Right cardiac atrium (tissue), 5 donors: Measurements from ENCODE around the gene HSPH1. TPM values are rescaled to one million over a fixed set of nuclear protein-coding genes. Genes with fewer than 3 reads are reported as not detected.

ENCODE experiments used
- ATAC-seq, 2 donors: fragments of 200-7000 bp; cut with Tn5 transposase; one replicate each; pipeline versions ENCODE4 v1.8.0 to v1.9.1; 2020; ENCODE audit warnings: moderate library complexity in 2 of 2, mild to moderate bottlenecking in 1 of 2
- DNase-seq, 3 donors: peaks; one replicate each; pipeline ENCODE4 v3.0.0-alpha.2; 2020
- H3K27ac ChIP-seq: one replicate; pipeline ENCODE4 v1.5.1; 2013; ENCODE audit warnings: mild to moderate bottlenecking, low read length, control low read depth, moderate library complexity
- H3K27me3 ChIP-seq: one replicate; pipeline ENCODE4 v1.6.1; 2013; ENCODE audit not compliant: control insufficient read depth, insufficient read depth
- H3K4me1 ChIP-seq: one replicate; pipeline ENCODE4 v1.6.1; 2013; ENCODE audit warnings: low read length; ENCODE audit not compliant: control insufficient read depth, insufficient read depth
- H3K4me3 ChIP-seq: one replicate; pipeline ENCODE4 v1.5.1; 2013; ENCODE audit warnings: low read length, control low read depth
- H3K9me3 ChIP-seq: one replicate; pipeline ENCODE4 v1.6.1; 2013; ENCODE audit warnings: low read length; ENCODE audit not compliant: control insufficient read depth
- WGBS: extraction: QIAGEN DNeasy Blood & Tissue Kit; methylation state at CpG from one replicate; pipeline ENCODE4 v1.1.7; 2013; 5-methylcytosine and 5-hydroxymethylcytosine counted together
- intact Hi-C, 4 donors: fragments of 100-400 bp; cut with DNase I; formaldehyde crosslinking; loops; one replicate each; pipeline versions ENCODE4 v1.11.0 to v1.14.0; 2022 to 2023
- polyA plus RNA-seq: library from polyadenylated mRNA; stranded (reverse); fragments of 200-250 nt; gene quantifications from one replicate; pipeline ENCODE4 v1.2.3, GENCODE V29; 2013
- total RNA-seq, 4 donors: library from RNA; stranded (reverse); fragmentation: NEBNext Ultra II Directional; extraction: Animal tissue kit (Norgen Biotek cat#: 25700); gene quantifications; one replicate each; pipeline ENCODE4 v1.2.1, GENCODE V29; 2021
- donor health status: healthy with polysubstance abuse.
- donor health status: DM: no; HTN: yes; CAD: no.
- donor health status: DM: no; HTN: no; CAD: no.
- donor health status: DM: no; HTN: yes; CAD: no; lungs with severe emphysema.
- donor health status: DM: yes; HTN: yes; CAD: no.

HSPH1 gene
- total and polyA plus RNA-seq, 5 donors = 42.1 to 108 (median 55.4) TPM

GRCh38 chr13:31131470-31131961 lies 30.2 kb downstream of the HSPH1 start:
- Histone ChIP-seq H3K27me3 (no peaks in the 10 kb centered on the region), H3K27ac (no peak overlapping the region), H3K4me1 (no peaks in the 10 kb centered on the region), H3K4me3 (no peak overlapping the region), H3K9me3 (no peaks in the 10 kb centered on the region)
- DNase-seq (no peak), ATAC-seq (no peak)
- 83% methylated on average over 6 of the region's 6 CpGs for WGBS
- intact Hi-C loops = no loop called here

- Histone ChIP-seq H3K27me3 (no peaks in the 10 kb centered on the region), H3K4me1 (no peaks in the 10 kb centered on the region), H3K9me3 (no peaks in the 10 kb centered on the region), H3K4me3 (no peak overlapping the region), H3K27ac (no peak overlapping the region)
- no peak for DNase-seq
- intact Hi-C loops = no loop called here
- 73% methylated on average over 8 of the region's 8 CpGs for WGBS
- ATAC-seq = no peak
Measured at GRCh38 chr13:31129419-31129818, 32.3 kb downstream of the HSPH1 start.

DNA sequence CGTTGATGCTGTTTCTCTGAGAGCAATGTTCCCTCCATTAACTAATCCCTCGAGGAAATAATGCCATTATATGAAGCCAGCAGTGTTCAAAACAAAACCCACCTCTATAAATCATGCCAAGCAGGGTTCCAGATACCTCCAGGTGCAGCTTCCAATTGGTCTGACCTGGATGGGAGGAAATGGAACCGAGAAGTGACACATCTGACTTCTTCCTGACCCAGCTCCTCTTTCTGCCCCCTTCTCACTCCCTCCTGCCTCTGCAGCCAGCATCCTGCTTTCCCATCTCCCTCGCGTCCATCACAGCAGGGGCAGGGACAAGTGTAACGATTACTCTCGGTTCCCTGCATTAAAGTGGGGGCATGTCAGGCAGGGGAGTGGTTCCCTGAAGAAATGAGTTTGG lies 37.5 kb downstream of the HSPH1 start:
- Histone ChIP-seq H3K4me3 (no peak overlapping the region), H3K27ac (no peak overlapping the region), H3K27me3 (no peaks in the 10 kb centered on the region), H3K9me3 (no peaks in the 10 kb centered on the region), H3K4me1 (no peaks in the 10 kb centered on the region)
- 31% methylated on average over 7 of the region's 7 CpGs for WGBS
- DNase-seq (no peak), ATAC-seq (no peak)
- intact Hi-C loops = no loop called here

DNA sequence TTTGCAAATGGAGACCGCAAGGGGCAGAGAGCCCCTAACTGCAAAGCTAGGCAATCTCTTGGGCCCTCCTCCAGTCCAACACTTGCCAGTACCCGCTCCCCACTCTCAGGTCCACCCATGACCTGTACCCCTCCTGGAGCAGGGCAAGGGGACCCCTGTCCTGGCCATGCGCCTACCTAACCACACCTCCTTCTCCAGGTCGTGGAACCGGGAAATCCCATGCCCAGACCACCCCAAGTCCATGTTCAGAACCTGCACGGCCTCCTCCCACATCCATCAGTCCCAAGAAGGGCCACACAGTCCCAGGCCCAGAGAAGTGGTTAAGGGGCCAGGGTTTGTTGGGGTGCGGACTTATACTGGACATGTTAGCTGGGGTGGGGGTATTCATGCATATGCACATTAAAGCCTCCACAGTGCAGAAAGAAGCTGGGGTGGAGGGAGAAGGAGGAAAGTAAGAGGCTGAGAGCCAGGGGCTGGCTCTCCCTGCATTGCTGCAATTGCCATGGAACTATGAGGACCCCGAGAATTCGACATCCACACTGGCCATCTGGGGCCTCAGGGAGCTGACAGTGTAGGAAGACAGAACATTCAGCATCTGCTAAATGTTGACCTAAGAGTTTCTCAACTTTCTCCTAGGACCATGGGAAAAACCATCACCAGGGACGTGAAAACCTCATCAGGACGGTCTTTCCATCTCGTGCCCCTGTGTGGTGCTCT lies 39.0 kb downstream of the HSPH1 start:
- DNase-seq (no peak), ATAC-seq (no peak)
- H3K27me3 ChIP-seq = no peaks in the 10 kb centered on the region
- H3K9me3 ChIP-seq = no peaks in the 10 kb centered on the region
- no peaks in the 10 kb centered on the region for H3K4me1 ChIP-seq
- intact Hi-C loops = no loop called here
- H3K27ac ChIP-seq = no peak overlapping the region
- WGBS = 92% methylated on average over 12 of the region's 12 CpGs
- no peak overlapping the region for H3K4me3 ChIP-seq

- intact Hi-C loops = no loop called here
- no peak for DNase-seq
- Histone ChIP-seq H3K27ac (no peak overlapping the region), H3K4me3 (no peak overlapping the region), H3K9me3 (no peaks in the 10 kb centered on the region), H3K27me3 (no peaks in the 10 kb centered on the region), H3K4me1 (no peaks in the 10 kb centered on the region)
- 87% methylated on average over 4 of the region's 4 CpGs for WGBS
- no peak for ATAC-seq
Measured at GRCh38 chr13:31122143-31122542, 39.6 kb downstream of the HSPH1 start.

DNA sequence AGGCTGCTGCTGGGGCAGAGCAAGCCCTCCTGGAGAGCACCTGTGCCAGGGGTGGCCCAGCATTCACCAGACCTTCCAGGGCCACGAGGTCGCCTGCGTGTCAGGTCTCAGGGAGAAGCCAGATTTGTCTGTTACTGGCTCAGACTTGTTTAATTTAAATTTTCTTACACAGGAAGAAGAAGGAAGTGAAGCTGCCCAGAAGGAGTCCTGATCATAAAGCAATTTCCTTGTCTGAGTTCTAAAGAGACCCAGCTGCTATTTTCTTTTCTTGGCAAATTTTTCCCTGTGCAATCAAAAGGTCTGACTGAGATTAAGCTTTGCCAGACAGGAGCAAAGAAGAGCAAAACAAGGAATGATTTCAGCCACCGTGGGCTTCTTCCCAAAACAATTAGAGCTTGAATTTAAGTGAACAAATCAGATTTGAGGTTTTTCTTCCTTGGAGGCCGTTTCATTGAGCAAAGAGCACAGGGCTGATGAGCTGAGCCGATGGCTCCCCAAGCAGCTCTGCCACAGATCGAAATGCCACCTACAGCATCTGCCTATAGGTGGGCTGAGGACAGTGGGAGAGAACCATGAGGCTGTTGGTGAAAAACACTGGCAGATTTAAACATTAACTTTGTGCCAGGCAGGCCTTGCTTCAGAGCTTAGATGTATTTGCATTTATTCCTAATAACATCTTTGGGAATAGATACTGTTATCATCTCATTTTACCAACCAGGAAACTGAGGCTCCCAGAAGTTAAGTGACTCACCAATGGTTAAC lies 40.1 kb downstream of the HSPH1 start:
- 43% methylated on average over 7 of the region's 7 CpGs for WGBS
- H3K27ac ChIP-seq = no peak overlapping the region
- no peak for ATAC-seq

GRCh38 chr13:31119966-31120700 lies 41.6 kb downstream of the HSPH1 start:
- Histone ChIP-seq H3K4me3 (no peak overlapping the region), H3K27me3 (no peaks in the 10 kb centered on the region), H3K27ac (no peak overlapping the region), H3K4me1 (no peaks in the 10 kb centered on the region), H3K9me3 (no peaks in the 10 kb centered on the region)
- DNase-seq = no peak
- no peak for ATAC-seq
- intact Hi-C loops = no loop called here
- WGBS = 78% methylated on average over 8 of the region's 8 CpGs

More for the DNA sequence above, 40.1 kb downstream of the HSPH1 start:
- no peaks in the 10 kb centered on the region for H3K4me1 ChIP-seq
- H3K4me3 ChIP-seq = no peak overlapping the region
- no peaks in the 10 kb centered on the region for H3K9me3 ChIP-seq
- no peaks in the 10 kb centered on the region for H3K27me3 ChIP-seq
- intact Hi-C loops = no loop called here
- no peak for DNase-seq

DNA sequence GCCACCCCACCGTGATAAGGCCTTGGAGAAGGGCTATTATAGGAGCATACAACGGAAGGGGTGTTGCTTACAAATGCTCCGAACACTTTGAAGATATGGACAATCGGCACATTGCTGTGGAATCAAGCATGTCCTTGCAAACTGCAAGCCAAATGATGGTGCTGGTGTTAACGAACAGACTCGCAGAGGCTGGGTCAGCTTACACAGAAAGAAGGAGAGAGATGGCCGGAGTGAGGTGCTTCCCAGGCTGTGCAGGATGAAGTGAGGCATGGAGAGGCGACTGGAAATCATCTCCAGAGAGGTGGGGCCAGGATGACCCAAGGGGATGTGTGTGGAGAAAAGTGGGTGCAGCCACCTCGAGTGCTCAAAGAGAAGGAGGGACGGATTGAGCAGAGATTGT lies 42.2 kb downstream of the HSPH1 start:
- 77% methylated on average over 10 of the region's 10 CpGs for WGBS
- no peak overlapping the region for H3K4me3 ChIP-seq
- no peak overlapping the region for H3K27ac ChIP-seq
- DNase-seq = no peak
- no peaks in the 10 kb centered on the region for H3K27me3 ChIP-seq
- H3K4me1 ChIP-seq = no peaks in the 10 kb centered on the region
- ATAC-seq = no peak
- H3K9me3 ChIP-seq = no peaks in the 10 kb centered on the region
- intact Hi-C loops = no loop called here

- no peak overlapping the region for H3K27ac ChIP-seq
- intact Hi-C loops = no loop called here
- no peak for ATAC-seq
- WGBS = 81% methylated on average over 4 of the region's 4 CpGs
- no peaks in the 10 kb centered on the region for H3K9me3 ChIP-seq
- no peak for DNase-seq
- no peak overlapping the region for H3K4me3 ChIP-seq
- no peaks in the 10 kb centered on the region for H3K4me1 ChIP-seq
- H3K27me3 ChIP-seq = no peaks in the 10 kb centered on the region
Measured at GRCh38 chr13:31116224-31116623, 45.5 kb downstream of the HSPH1 start.

DNA sequence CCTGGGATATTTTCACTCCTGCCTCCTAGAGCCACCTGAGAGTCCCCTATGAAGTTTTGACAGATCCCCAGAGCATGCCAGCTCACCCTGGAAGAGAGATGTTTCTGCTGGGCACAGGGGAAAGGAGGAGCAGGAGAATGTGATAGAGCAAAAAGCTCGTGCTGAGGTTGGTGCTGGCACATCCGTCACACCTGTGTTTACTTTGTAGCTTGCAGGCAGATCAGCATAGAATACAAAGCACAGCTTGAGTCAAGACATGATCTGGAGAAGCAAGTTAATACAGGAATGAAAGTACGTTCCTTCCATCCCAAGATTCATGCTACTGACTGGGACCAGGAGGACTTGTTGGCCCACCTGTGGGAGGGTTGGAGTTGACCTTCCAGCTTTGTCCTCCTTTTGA lies 46.1 kb downstream of the HSPH1 start:
- intact Hi-C loops = no loop called here
- Histone ChIP-seq H3K27ac (no peak overlapping the region), H3K4me3 (no peak overlapping the region), H3K4me1 (no peaks in the 10 kb centered on the region), H3K27me3 (no peaks in the 10 kb centered on the region), H3K9me3 (no peaks in the 10 kb centered on the region)
- DNase-seq (no peak), ATAC-seq (no peak)
- WGBS = 85% methylated on average over 3 of the region's 3 CpGs

GRCh38 chr13:31114641-31115040 lies 47.1 kb downstream of the HSPH1 start:
- no peak for ATAC-seq
- no peak overlapping the region for H3K27ac ChIP-seq
- WGBS = 86% methylated on average over 4 of the region's 4 CpGs
- no peaks in the 10 kb centered on the region for H3K4me1 ChIP-seq
- no peak for DNase-seq
- H3K4me3 ChIP-seq = no peak overlapping the region
- no peaks in the 10 kb centered on the region for H3K27me3 ChIP-seq
- H3K9me3 ChIP-seq = no peaks in the 10 kb centered on the region
- intact Hi-C loops = no loop called here
